Kidney (tissue), 14 donors: ENCODE results near the gene COL25A1. TPM values are rescaled to one million over a fixed set of nuclear protein-coding genes. Genes with fewer than 3 reads are reported as not detected.

Experiments used
- DNase-seq, 5 donors: peaks; one replicate each; pipeline ENCODE4 v3.0.0-alpha.2; 2013 to 2020
- FAIRE-seq: peaks from 2 replicates; lab custom pipeline; 2012; peaks lifted over from hg19 to GRCh38; lab: Jason Lieb, UNC
- H3K27ac ChIP-seq, 2 donors: one replicate each; pipeline ENCODE4 v1.7.0; 2013; ENCODE audit warnings: low read depth in 2 of 2, low read length in 2 of 2, inconsistent platforms in 1 of 2
- H3K27me3 ChIP-seq: one replicate; pipeline ENCODE4 v1.7.1; 2013; ENCODE audit warnings: low read length, inconsistent platforms; ENCODE audit not compliant: control insufficient read depth, insufficient read depth
- H3K36me3 ChIP-seq, 3 donors: one replicate each; pipeline versions ENCODE4 v1.7.0 to v1.7.1; 2013; ENCODE audit warnings: low read length in 3 of 3, control low read depth in 1 of 3, inconsistent platforms in 1 of 3; ENCODE audit not compliant: insufficient read depth in 3 of 3, control insufficient read depth in 2 of 3
- H3K4me1 ChIP-seq, 3 donors: one replicate each; pipeline versions ENCODE4 v1.7.0 to v1.7.1; 2013; ENCODE audit warnings: low read length in 3 of 3, inconsistent platforms in 1 of 3, low read depth in 1 of 3; ENCODE audit not compliant: control insufficient read depth in 2 of 3, insufficient read depth in 2 of 3
- H3K4me3 ChIP-seq, 3 donors: one replicate each; pipeline versions ENCODE4 v1.7.0 to v1.8.1; 2013; ENCODE audit warnings: low read length in 3 of 3, control low read depth in 1 of 3, inconsistent platforms in 1 of 3
- H3K9ac ChIP-seq, 3 donors: one replicate each; pipeline versions ENCODE4 v1.7.0 to v1.7.1; 2013; ENCODE audit warnings: low read length in 3 of 3, control low read depth in 1 of 3, inconsistent platforms in 1 of 3
- H3K9me3 ChIP-seq, 3 donors: one replicate each; pipeline versions ENCODE4 v1.7.0 to v1.7.1; 2013; ENCODE audit warnings: low read length in 3 of 3, control low read depth in 1 of 3, inconsistent platforms in 1 of 3; ENCODE audit not compliant: control insufficient read depth in 2 of 3, insufficient read depth in 1 of 3
- intact Hi-C: fragments of 100-400 bp; cut with DNase I; formaldehyde crosslinking; loops from one replicate; pipeline ENCODE4 v1.11.1; 2022
- polyA plus RNA-seq: library from polyadenylated mRNA; stranded (reverse); fragments of 350-450 nt; fragmentation: Illumina TruSeq; extraction: RNeasy Lipid Tissue Mini Kit (QIAGEN cat#74804); gene quantifications from one replicate; pipeline ENCODE4 v1.2.3, GENCODE V29; 2014; ENCODE audit warnings: low read depth, low replicate concordance; ENCODE audit not compliant: insufficient read depth
- total RNA-seq: library from RNA; stranded (reverse); fragmentation: NEBNext Ultra II Directional; extraction: Animal tissue kit (Norgen Biotek cat#: 25700); gene quantifications from one replicate; pipeline ENCODE4 v1.2.1, GENCODE V29; 2021
- TF ChIP-seq, protein P1 (sequence below): IDR thresholded peaks from 3 replicates; pipeline ENCODE4 v1.5.1; 2012; ENCODE audit warnings: mild to moderate bottlenecking, moderate library complexity, borderline replicate concordance; ENCODE audit not compliant: insufficient read depth; ENCODE audit errors: extremely low read depth
- donor health status: control.
- donor health status: control.
- donor health status: control.
- donor health status: control.
- donor health status: control.
- donor health status: DM: yes; HTN: yes; CAD: no.
- donor health status: Normal renal cell carcinoma (clear cell type).

The COL25A1 gene
- total and polyA plus RNA-seq, 2 donors from 2014 or later, result 0.52 to 2.3 TPM

DNA sequence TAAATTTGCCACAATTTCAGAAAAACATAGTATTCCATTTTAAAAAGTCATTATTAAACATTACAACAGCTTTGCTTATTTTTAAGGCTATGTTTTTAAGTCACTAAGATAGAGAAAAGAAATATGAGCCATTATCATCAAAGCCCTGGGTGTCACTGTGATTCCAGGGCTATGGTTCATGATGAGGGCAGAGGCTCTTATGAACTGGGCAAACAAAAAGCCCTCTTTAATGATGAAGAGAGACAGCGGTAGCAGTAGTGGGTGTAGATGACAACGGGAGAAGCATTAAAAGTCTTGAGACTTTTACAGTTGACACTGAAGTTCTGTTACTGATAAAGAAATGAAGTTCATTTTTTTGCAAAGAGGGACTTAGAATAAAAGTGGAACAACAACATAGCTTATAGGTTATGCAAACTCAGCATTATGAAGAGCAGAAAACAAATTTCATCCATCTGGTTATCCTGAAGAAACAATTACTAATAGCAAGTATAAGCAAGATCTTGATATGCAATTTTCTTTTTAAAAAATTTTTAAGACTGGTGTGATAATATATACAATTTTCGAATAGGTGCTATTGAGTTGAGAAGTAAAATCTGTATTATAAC lies 336.9 kb downstream of the COL25A1 start:
- no peaks in the 10 kb centered on the region for H3K27me3 ChIP-seq
- no peak overlapping the region for H3K4me3 ChIP-seq
- FAIRE-seq (no peak), DNase-seq (peak in 3 of 5 donors; percentile 14 to 88 (median 58))
- H3K4me1 ChIP-seq, result peaks cover 0 to 2% (median 0%) of the 10 kb centered on the region in 3 donors
- no peaks in the 10 kb centered on the region for H3K9me3 ChIP-seq
- H3K27ac ChIP-seq, result no peak overlapping the region
- TF ChIP-seq, protein P1, sequence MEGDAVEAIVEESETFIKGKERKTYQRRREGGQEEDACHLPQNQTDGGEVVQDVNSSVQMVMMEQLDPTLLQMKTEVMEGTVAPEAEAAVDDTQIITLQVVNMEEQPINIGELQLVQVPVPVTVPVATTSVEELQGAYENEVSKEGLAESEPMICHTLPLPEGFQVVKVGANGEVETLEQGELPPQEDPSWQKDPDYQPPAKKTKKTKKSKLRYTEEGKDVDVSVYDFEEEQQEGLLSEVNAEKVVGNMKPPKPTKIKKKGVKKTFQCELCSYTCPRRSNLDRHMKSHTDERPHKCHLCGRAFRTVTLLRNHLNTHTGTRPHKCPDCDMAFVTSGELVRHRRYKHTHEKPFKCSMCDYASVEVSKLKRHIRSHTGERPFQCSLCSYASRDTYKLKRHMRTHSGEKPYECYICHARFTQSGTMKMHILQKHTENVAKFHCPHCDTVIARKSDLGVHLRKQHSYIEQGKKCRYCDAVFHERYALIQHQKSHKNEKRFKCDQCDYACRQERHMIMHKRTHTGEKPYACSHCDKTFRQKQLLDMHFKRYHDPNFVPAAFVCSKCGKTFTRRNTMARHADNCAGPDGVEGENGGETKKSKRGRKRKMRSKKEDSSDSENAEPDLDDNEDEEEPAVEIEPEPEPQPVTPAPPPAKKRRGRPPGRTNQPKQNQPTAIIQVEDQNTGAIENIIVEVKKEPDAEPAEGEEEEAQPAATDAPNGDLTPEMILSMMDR, result no peak
- H3K36me3 ChIP-seq, result no peaks in the 10 kb centered on the region
- no peak overlapping the region for H3K9ac ChIP-seq
- intact Hi-C loops, result no loop called here

DNA sequence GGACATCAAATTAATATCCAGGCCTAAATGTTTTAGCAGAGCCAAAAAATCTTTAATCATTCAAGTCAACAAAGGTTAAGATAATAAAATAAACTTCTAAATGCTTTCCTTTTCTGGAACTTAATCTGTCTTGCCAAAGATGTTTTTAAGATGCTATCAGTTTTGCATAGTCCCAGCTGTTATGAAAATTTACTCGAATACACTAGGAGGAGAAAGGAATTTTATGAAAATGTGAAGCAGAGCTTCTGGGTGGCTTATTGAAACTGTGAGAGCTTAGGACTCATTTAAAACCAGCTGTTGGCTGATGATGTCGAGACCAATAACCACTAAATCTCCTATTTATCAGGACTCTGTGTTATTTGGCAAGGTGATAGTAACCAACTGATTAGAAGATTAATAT lies 337.4 kb downstream of the COL25A1 start:
- no peak overlapping the region for H3K4me3 ChIP-seq
- FAIRE-seq (no peak), DNase-seq (peak in 1 of 5 donors; percentile 68)
- no peaks in the 10 kb centered on the region for H3K36me3 ChIP-seq
- H3K27me3 ChIP-seq, result no peaks in the 10 kb centered on the region
- peaks cover 0 to 2% (median 0%) of the 10 kb centered on the region in 3 donors for H3K4me1 ChIP-seq
- H3K27ac ChIP-seq, result no peak overlapping the region
- no peaks in the 10 kb centered on the region for H3K9me3 ChIP-seq
- TF ChIP-seq, protein P1, result no peak
- H3K9ac ChIP-seq, result no peak overlapping the region
- intact Hi-C loops, result no loop called here

DNA sequence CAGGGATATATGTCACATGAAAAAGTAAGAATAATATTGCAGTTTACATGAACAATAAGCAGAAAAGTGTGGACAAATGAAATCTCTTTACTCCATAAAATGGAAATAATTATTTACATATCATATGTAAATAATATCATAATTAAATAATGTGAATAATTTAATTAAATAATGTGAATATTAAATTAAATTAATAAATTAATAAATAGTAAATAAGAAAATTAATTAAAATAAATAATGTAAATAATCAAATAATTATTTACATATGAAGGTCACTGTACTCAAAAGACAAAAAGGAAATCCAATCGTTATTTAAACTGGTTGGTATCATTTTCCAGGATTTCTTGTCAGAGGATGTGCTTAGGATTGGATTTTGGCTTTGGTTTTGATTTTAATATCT lies 338.5 kb downstream of the COL25A1 start:
- Histone ChIP-seq H3K27me3 (no peaks in the 10 kb centered on the region), H3K36me3 (no peaks in the 10 kb centered on the region), H3K27ac (no peak overlapping the region), H3K9me3 (no peaks in the 10 kb centered on the region), H3K4me3 (no peak overlapping the region), H3K4me1 (peaks cover 0 to 2% (median 0%) of the 10 kb centered on the region in 3 donors), H3K9ac (no peak overlapping the region)
- intact Hi-C loops, result no loop called here
- TF ChIP-seq, protein P1, result no peak
- FAIRE-seq (peak; percentile 96), DNase-seq (no peak)
